Measurements from ENCODE around the gene MRPL27.
A peak's percentile ranks its signal among the peaks of the same experiment; 100 is the strongest.

MRPL27 gene

DNA sequence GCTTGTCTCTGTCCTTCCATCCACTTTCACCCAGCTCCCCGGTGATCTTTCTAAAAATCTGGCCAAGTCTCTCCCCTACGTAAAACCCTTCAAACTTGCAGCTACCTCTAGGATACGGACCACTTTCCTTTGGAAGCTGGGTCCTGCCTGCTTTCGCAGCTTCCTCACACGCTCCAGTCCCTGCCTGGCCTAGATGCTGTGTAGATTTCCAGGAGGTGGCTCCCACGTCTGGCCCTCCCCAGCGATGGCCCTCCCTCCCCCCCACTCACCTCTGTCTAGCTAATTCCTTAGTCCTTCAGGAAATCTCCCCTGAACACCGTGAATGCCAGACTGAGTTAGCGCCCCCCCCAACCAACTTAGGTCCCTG, 24.9 kb upstream of the MRPL27 start:
- H3F3A ChIP-seq (ENCODE audit: low read depth) = no peaks in the 10 kb centered on the region
- no peak for TF ChIP-seq EZH2phosphoT487 (IDR thresholded peaks at IDR 0.05; ENCODE audit: borderline replicate concordance)
- TF ChIP-seq, protein P1, sequence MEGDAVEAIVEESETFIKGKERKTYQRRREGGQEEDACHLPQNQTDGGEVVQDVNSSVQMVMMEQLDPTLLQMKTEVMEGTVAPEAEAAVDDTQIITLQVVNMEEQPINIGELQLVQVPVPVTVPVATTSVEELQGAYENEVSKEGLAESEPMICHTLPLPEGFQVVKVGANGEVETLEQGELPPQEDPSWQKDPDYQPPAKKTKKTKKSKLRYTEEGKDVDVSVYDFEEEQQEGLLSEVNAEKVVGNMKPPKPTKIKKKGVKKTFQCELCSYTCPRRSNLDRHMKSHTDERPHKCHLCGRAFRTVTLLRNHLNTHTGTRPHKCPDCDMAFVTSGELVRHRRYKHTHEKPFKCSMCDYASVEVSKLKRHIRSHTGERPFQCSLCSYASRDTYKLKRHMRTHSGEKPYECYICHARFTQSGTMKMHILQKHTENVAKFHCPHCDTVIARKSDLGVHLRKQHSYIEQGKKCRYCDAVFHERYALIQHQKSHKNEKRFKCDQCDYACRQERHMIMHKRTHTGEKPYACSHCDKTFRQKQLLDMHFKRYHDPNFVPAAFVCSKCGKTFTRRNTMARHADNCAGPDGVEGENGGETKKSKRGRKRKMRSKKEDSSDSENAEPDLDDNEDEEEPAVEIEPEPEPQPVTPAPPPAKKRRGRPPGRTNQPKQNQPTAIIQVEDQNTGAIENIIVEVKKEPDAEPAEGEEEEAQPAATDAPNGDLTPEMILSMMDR (conservative IDR thresholded peaks at IDR 0.05; ENCODE audit: low read length) = no peak
- H2AFZ ChIP-seq (ENCODE audit: low read length) = peak overlapping the region; percentile 99
- peaks cover 41% of the 10 kb centered on the region for H4K20me1 ChIP-seq (ENCODE audit: insufficient read depth, low read length, poor library complexity, severe bottlenecking)
- peaks cover 44% of the 10 kb centered on the region for H3K79me2 ChIP-seq (ENCODE audit: insufficient read depth, low read length)
- peaks cover 20% of the 10 kb centered on the region; the same call in 1 of the 2 replicates for H3K36me3 ChIP-seq (ENCODE audit: insufficient read depth, low read length)
- peak overlapping the region; percentile 96 for H3K4me2 ChIP-seq (ENCODE audit: low read depth, low read length, poor library complexity, severe bottlenecking)
- no peaks in the 10 kb centered on the region for H3K27me3 ChIP-seq (ENCODE audit: insufficient read depth, low read length, poor library complexity, severe bottlenecking)
- no peaks in the 10 kb centered on the region for H3K9me2 ChIP-seq (replicated peaks; ENCODE audit: low read depth, low read length)
- H3K9ac ChIP-seq (ENCODE audit: low read depth, low read length, poor library complexity, severe bottlenecking) = peak overlapping the region; percentile 98
- H3K4me3 ChIP-seq (ENCODE audit: low read length, poor library complexity, severe bottlenecking) = peak overlapping the region; percentile 98
- no peaks in the 10 kb centered on the region for H3K9me3 ChIP-seq (ENCODE audit: insufficient read depth, low read depth, low read length)
- H3K4me1 ChIP-seq (ENCODE audit: insufficient read depth, low read length, poor library complexity, severe bottlenecking) = peaks cover 25% of the 10 kb centered on the region

DNA sequence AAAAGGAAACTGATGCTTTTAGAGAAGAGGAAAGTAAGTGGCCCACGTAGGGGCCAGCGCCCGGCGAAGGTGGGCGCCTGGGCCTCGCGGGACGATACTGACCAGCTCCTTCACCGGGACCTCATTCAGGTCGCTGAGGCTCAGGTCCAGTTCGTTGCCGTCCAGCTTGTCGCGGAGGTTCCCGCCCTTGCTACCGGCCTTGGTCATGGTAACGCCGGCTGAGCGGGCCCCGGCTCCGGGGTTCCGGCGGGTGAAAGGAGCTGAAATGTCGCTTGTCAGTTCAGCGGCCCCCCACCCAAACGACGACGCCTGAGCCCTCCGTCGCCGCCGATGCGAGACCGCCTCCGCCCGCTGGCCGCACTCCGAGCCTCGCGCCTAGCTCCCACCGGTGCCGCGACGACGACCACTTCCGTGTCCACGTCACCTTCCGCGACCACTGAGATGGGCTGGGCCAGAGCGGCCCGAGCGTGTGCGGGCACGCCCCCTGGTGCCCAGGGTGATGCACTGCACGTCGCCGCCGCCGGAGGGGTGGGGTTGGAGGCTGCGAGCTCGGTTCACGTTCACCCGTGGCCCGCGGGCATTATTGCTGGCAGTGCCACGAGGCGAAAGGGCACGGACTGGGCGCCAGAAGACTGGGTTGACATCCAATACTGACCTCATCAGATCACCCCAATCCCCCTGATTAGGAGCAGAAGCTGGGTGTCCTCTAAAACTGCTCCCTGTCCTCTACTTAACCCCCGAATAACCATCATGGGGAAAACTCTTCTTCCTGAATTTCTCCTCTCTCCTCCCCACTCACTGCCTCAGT, 24.3 kb upstream of the MRPL27 start, which contains the start of gene LRRC59:
LRRC59 (minus strand) TSS at position 413 of the 808 bp plus-strand sequence; CDS start at position 207, 206 bp downstream.
- Histone ChIP-seq H2AFZ (ENCODE audit: low read length) (peak within 1 kb of the TSS; percentile 99), H3K4me1 (ENCODE audit: insufficient read depth, low read length, poor library complexity, severe bottlenecking) (peaks cover 25% of the 10 kb centered on the region), H4K20me1 (ENCODE audit: insufficient read depth, low read length, poor library complexity, severe bottlenecking) (peaks cover 45% of the 10 kb centered on the region), H3K9ac (ENCODE audit: low read depth, low read length, poor library complexity, severe bottlenecking) (peak within 1 kb of the TSS; percentile 98), H3F3A (ENCODE audit: low read depth) (no peaks in the 10 kb centered on the region), H3K4me2 (ENCODE audit: low read depth, low read length, poor library complexity, severe bottlenecking) (peak within 1 kb of the TSS; percentile 96), H3K9me2 (replicated peaks; ENCODE audit: low read depth, low read length) (no peaks in the 10 kb centered on the region), H3K4me3 (ENCODE audit: low read length, poor library complexity, severe bottlenecking) (peak within 1 kb of the TSS; percentile 98), H3K79me2 (ENCODE audit: insufficient read depth, low read length) (peaks cover 50% of the 10 kb centered on the region), H3K36me3 (ENCODE audit: insufficient read depth, low read length) (peaks cover 26% of the 10 kb centered on the region; the same call in 1 of the 2 replicates), H3K9me3 (ENCODE audit: insufficient read depth, low read depth, low read length) (no peaks in the 10 kb centered on the region), H3K27me3 (ENCODE audit: insufficient read depth, low read length, poor library complexity, severe bottlenecking) (no peaks in the 10 kb centered on the region)
- TF ChIP-seq, protein P1 (conservative IDR thresholded peaks at IDR 0.05; ENCODE audit: low read length) = peak; percentile 86
- no peak for TF ChIP-seq EZH2phosphoT487 (IDR thresholded peaks at IDR 0.05; ENCODE audit: borderline replicate concordance)

DNA sequence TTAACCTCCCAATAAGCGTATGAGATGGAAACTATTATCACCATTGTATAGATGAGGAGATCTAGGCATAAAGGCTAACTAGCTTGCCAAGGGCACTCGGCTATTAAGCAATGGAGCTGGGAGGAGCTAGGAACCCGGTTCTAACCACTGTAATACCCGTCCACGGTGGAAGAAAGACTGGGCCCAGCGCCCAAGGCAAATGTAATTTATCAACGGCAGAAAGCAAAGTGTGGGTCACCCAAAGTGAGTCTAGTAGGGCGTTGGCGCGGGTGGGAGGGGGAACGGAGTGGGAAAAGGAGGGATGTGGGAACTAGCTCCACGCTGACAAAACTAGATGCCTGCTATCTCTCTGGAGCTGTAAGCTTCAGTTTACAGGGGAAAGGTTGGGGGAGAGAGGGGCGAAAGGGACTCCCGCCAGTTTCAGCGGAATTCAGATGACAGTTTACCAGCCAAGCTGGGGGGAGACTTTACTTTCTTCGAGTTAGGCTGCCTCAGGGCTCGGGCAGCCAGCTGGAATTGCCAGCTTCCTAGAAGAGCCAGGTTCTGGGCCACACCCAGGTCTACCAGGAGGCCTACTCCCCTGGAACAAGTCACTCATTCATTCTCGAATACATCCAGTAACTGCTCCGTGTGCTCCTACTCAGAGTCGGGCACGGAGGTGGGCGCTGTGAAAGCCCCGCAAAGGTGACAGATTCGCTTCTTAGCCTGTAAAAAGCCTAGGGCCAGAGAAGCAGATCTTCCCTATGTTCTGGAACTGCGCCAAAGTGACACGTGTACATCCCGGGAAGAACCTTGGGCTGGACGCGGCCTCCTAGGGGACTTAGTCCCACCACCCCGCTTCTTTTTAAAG, 23.5 kb upstream of the MRPL27 start:
- Histone ChIP-seq H3K9ac (ENCODE audit: low read depth, low read length, poor library complexity, severe bottlenecking) (peak overlapping the region; percentile 98), H3K9me2 (replicated peaks; ENCODE audit: low read depth, low read length) (no peaks in the 10 kb centered on the region), H3K79me2 (ENCODE audit: insufficient read depth, low read length) (peaks cover 54% of the 10 kb centered on the region), H3K36me3 (ENCODE audit: insufficient read depth, low read length) (peaks cover 35% of the 10 kb centered on the region; the same call in 1 of the 2 replicates), H3K27me3 (ENCODE audit: insufficient read depth, low read length, poor library complexity, severe bottlenecking) (no peaks in the 10 kb centered on the region), H3K4me2 (ENCODE audit: low read depth, low read length, poor library complexity, severe bottlenecking) (peak overlapping the region; percentile 96), H2AFZ (ENCODE audit: low read length) (peak overlapping the region; percentile 59; the same call in 1 of the 2 replicates), H3K4me3 (ENCODE audit: low read length, poor library complexity, severe bottlenecking) (peak overlapping the region; percentile 98), H4K20me1 (ENCODE audit: insufficient read depth, low read length, poor library complexity, severe bottlenecking) (peaks cover 45% of the 10 kb centered on the region), H3K4me1 (ENCODE audit: insufficient read depth, low read length, poor library complexity, severe bottlenecking) (peaks cover 25% of the 10 kb centered on the region), H3F3A (ENCODE audit: low read depth) (no peaks in the 10 kb centered on the region), H3K9me3 (ENCODE audit: insufficient read depth, low read depth, low read length) (no peaks in the 10 kb centered on the region)
- TF ChIP-seq, protein P1 (conservative IDR thresholded peaks at IDR 0.05; ENCODE audit: low read length) = no peak
- no peak for TF ChIP-seq EZH2phosphoT487 (IDR thresholded peaks at IDR 0.05; ENCODE audit: borderline replicate concordance)
